ENCODE measurements around the gene HHIP.

DNA sequence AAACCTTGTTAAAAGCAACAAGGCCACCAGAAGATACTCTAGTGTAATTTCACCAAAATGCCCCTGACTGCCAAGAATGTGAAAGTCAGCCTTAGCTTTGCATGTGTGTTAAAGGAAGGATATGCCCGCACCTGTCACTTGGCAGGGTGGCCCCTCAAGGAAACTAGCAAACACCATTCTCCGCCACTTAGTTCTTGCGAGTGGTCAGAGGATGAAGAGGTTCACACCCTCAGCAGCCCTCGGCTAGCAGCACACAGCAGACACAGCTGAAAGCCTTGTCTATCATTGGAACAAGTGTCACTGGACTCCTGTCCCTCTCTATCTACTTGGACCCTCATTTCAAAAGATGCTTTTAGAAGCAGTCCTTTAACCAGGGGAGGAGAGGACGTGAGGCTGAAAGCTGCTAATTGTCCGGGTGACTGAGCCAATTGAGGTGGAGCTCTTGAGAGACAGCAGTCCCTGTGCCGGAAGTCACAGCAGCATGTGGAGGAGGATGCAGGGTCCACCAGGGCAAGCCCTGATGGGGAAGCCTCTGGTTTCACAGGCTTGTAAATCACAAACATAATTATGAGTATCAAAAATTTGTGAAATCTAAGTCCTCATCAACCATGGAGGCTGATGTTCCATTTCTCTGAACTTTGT, 18.0 kb downstream of the HHIP start:
- TF ChIP-seq, protein P1, sequence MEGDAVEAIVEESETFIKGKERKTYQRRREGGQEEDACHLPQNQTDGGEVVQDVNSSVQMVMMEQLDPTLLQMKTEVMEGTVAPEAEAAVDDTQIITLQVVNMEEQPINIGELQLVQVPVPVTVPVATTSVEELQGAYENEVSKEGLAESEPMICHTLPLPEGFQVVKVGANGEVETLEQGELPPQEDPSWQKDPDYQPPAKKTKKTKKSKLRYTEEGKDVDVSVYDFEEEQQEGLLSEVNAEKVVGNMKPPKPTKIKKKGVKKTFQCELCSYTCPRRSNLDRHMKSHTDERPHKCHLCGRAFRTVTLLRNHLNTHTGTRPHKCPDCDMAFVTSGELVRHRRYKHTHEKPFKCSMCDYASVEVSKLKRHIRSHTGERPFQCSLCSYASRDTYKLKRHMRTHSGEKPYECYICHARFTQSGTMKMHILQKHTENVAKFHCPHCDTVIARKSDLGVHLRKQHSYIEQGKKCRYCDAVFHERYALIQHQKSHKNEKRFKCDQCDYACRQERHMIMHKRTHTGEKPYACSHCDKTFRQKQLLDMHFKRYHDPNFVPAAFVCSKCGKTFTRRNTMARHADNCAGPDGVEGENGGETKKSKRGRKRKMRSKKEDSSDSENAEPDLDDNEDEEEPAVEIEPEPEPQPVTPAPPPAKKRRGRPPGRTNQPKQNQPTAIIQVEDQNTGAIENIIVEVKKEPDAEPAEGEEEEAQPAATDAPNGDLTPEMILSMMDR (IDR thresholded peaks at IDR 0.05) = no peak
- TF ChIP-seq EP300 (IDR thresholded peaks at IDR 0.05) (no peak), POLR2A (IDR thresholded peaks at IDR 0.05) (no peak)
